ENCODE results near the gene ARAP2. TPM values are rescaled to one million over a fixed set of nuclear protein-coding genes. Genes with fewer than 3 reads are reported as not detected.
"Not testable (repeated sequence)": the region's sequence is repeated elsewhere in the genome, so short reads cannot be mapped to it uniquely, and the experiment has no call there.

The ARAP2 gene
- total RNA-seq, 2 donors from 2014 or later = 82.4 to 104 TPM

GRCh38 chr4:36206012-36206411, 38.3 kb downstream of the ARAP2 start:
- Mint-ChIP-seq H3K4me1 (peaks cover 28% of the 10 kb centered on the region), H3K27ac (no peak overlapping the region), H3K27me3 (no peaks in the 10 kb centered on the region), H3K4me3 (no peak overlapping the region), H3K36me3 (ENCODE audit: low read depth) (peaks cover 9% of the 10 kb centered on the region)
- ATAC-seq (no peak), DNase-seq (no peak)
- no peaks in the 10 kb centered on the region for H3K9me3 ChIP-seq (ENCODE audit: control insufficient read depth, low read length, poor library complexity, severe bottlenecking)

GRCh38 chr4:36198861-36199260, 45.5 kb downstream of the ARAP2 start:
- H3K36me3 Mint-ChIP-seq (ENCODE audit: low read depth) = peaks cover 6% of the 10 kb centered on the region
- peaks cover 26% of the 10 kb centered on the region for H3K4me1 Mint-ChIP-seq
- no peak for DNase-seq
- H3K27me3 Mint-ChIP-seq = no peaks in the 10 kb centered on the region
- no peak for ATAC-seq
- H3K27ac Mint-ChIP-seq = no peak overlapping the region
- no peaks in the 10 kb centered on the region for H3K9me3 ChIP-seq (ENCODE audit: control insufficient read depth, low read length, poor library complexity, severe bottlenecking)
- no peak overlapping the region for H3K4me3 Mint-ChIP-seq

GRCh38 chr4:36198068-36198808, 46.1 kb downstream of the ARAP2 start:
- no peak for ATAC-seq
- no peaks in the 10 kb centered on the region for H3K9me3 ChIP-seq (ENCODE audit: control insufficient read depth, low read length, poor library complexity, severe bottlenecking)
- peaks cover 20% of the 10 kb centered on the region for H3K4me1 Mint-ChIP-seq
- H3K27me3 Mint-ChIP-seq = no peaks in the 10 kb centered on the region
- no peak for DNase-seq
- H3K27ac Mint-ChIP-seq = no peak overlapping the region
- no peak overlapping the region for H3K4me3 Mint-ChIP-seq
- peaks cover 2% of the 10 kb centered on the region for H3K36me3 Mint-ChIP-seq (ENCODE audit: low read depth)

GRCh38 chr4:36197501-36197900, 46.8 kb downstream of the ARAP2 start:
- ATAC-seq = no peak
- H3K27ac Mint-ChIP-seq = no peak overlapping the region

GRCh38 chr4:36196145-36196913, 48.0 kb downstream of the ARAP2 start:
- ATAC-seq (no peak), DNase-seq (no peak)
- Mint-ChIP-seq H3K36me3 (ENCODE audit: low read depth) (peaks cover 2% of the 10 kb centered on the region), H3K27me3 (no peaks in the 10 kb centered on the region), H3K4me3 (no peak overlapping the region), H3K4me1 (peaks cover 28% of the 10 kb centered on the region), H3K27ac (peak overlapping the region; percentile 85)
- no peaks in the 10 kb centered on the region for H3K9me3 ChIP-seq (ENCODE audit: control insufficient read depth, low read length, poor library complexity, severe bottlenecking)

More at GRCh38 chr4:36197501-36197900, 46.8 kb downstream of the ARAP2 start:
- no peak for DNase-seq
- no peaks in the 10 kb centered on the region for H3K9me3 ChIP-seq (ENCODE audit: control insufficient read depth, low read length, poor library complexity, severe bottlenecking)
- peaks cover 2% of the 10 kb centered on the region for H3K36me3 Mint-ChIP-seq (ENCODE audit: low read depth)
- peaks cover 23% of the 10 kb centered on the region for H3K4me1 Mint-ChIP-seq
- H3K4me3 Mint-ChIP-seq = no peak overlapping the region
- H3K27me3 Mint-ChIP-seq = no peaks in the 10 kb centered on the region

GRCh38 chr4:36192922-36193321, 51.4 kb downstream of the ARAP2 start:
- no peak overlapping the region for H3K4me3 Mint-ChIP-seq
- H3K36me3 Mint-ChIP-seq (ENCODE audit: low read depth) = peaks cover 2% of the 10 kb centered on the region
- DNase-seq (no peak), ATAC-seq (no peak)
- H3K9me3 ChIP-seq (ENCODE audit: control insufficient read depth, low read length, poor library complexity, severe bottlenecking) = no peaks in the 10 kb centered on the region
- no peaks in the 10 kb centered on the region for H3K27me3 Mint-ChIP-seq
- peaks cover 47% of the 10 kb centered on the region for H3K4me1 Mint-ChIP-seq
- H3K27ac Mint-ChIP-seq = no peak overlapping the region

GRCh38 chr4:36189511-36190226, 54.6 kb downstream of the ARAP2 start:
- Mint-ChIP-seq H3K27me3 (no peaks in the 10 kb centered on the region), H3K4me3 (peak overlapping the region; percentile 39), H3K27ac (peak overlapping the region; percentile 67), H3K4me1 (peaks cover 27% of the 10 kb centered on the region), H3K36me3 (ENCODE audit: low read depth) (no peaks in the 10 kb centered on the region)
- peak; percentile 65 for ATAC-seq
- no peaks in the 10 kb centered on the region for H3K9me3 ChIP-seq (ENCODE audit: control insufficient read depth, low read length, poor library complexity, severe bottlenecking)
- no peak for DNase-seq

GRCh38 chr4:36187723-36188333, 56.5 kb downstream of the ARAP2 start:
- Mint-ChIP-seq H3K4me3 (no peak overlapping the region), H3K4me1 (peaks cover 25% of the 10 kb centered on the region), H3K27ac (peak overlapping the region; percentile 67), H3K27me3 (no peaks in the 10 kb centered on the region), H3K36me3 (ENCODE audit: low read depth) (no peaks in the 10 kb centered on the region)
- no peak for DNase-seq
- no peak for ATAC-seq
- no peaks in the 10 kb centered on the region for H3K9me3 ChIP-seq (ENCODE audit: control insufficient read depth, low read length, poor library complexity, severe bottlenecking)

GRCh38 chr4:36183665-36184393, 60.5 kb downstream of the ARAP2 start:
- DNase-seq = no peak
- H3K9me3 ChIP-seq (ENCODE audit: control insufficient read depth, low read length, poor library complexity, severe bottlenecking) = no peaks in the 10 kb centered on the region
- H3K4me3 Mint-ChIP-seq = no peak overlapping the region
- H3K4me1 Mint-ChIP-seq = peaks cover 14% of the 10 kb centered on the region
- H3K36me3 Mint-ChIP-seq (ENCODE audit: low read depth) = peaks cover 6% of the 10 kb centered on the region
- ATAC-seq = no peak
- no peaks in the 10 kb centered on the region for H3K27me3 Mint-ChIP-seq
- no peak overlapping the region for H3K27ac Mint-ChIP-seq

GRCh38 chr4:36183232-36183631, 61.1 kb downstream of the ARAP2 start:
- H3K9me3 ChIP-seq (ENCODE audit: control insufficient read depth, low read length, poor library complexity, severe bottlenecking) = no peaks in the 10 kb centered on the region
- ATAC-seq = no peak
- DNase-seq = no peak
- H3K27me3 Mint-ChIP-seq = no peaks in the 10 kb centered on the region
- H3K36me3 Mint-ChIP-seq (ENCODE audit: low read depth) = peaks cover 12% of the 10 kb centered on the region
- H3K4me3 Mint-ChIP-seq = no peak overlapping the region
- H3K4me1 Mint-ChIP-seq = peaks cover 18% of the 10 kb centered on the region
- no peak overlapping the region for H3K27ac Mint-ChIP-seq

- H3K36me3 Mint-ChIP-seq (ENCODE audit: low read depth) = peaks cover 12% of the 10 kb centered on the region
- not testable (repeated sequence) for H3K4me3 Mint-ChIP-seq, H3K27ac Mint-ChIP-seq
Measured at GRCh38 chr4:36182315-36182714, 62.0 kb downstream of the ARAP2 start.

GRCh38 chr4:36180206-36180605, 64.1 kb downstream of the ARAP2 start:
- DNase-seq (no peak), ATAC-seq (no peak)
- Mint-ChIP-seq H3K36me3 (ENCODE audit: low read depth) (peaks cover 13% of the 10 kb centered on the region), H3K27me3 (no peaks in the 10 kb centered on the region), H3K4me3 (no peak overlapping the region), H3K27ac (no peak overlapping the region), H3K4me1 (peaks cover 16% of the 10 kb centered on the region)
- H3K9me3 ChIP-seq (ENCODE audit: control insufficient read depth, low read length, poor library complexity, severe bottlenecking) = no peaks in the 10 kb centered on the region

More at GRCh38 chr4:36182315-36182714, 62.0 kb downstream of the ARAP2 start:
- H3K9me3 ChIP-seq (ENCODE audit: control insufficient read depth, low read length, poor library complexity, severe bottlenecking); ATAC-seq; H3K27me3 Mint-ChIP-seq; DNase-seq: not testable (repeated sequence)
- peaks cover 16% of the 10 kb centered on the region for H3K4me1 Mint-ChIP-seq

All from T-helper 17 cell (primary cell).